H9 (cell line): ENCODE measurements around the gene THSD7B. TPM values are rescaled to one million over a fixed set of nuclear protein-coding genes. Genes with fewer than 3 reads are reported as not detected.

Experiments
- DNase-seq: peaks from one replicate; pipeline ENCODE4 v3.0.0-alpha.2; 2017
- H2AFZ ChIP-seq: one replicate; pipeline ENCODE4 v1.6.1; 2013; ENCODE audit warnings: mild to moderate bottlenecking, low read length, control low read depth, moderate library complexity
- H2AK5ac ChIP-seq: 2 replicates; pipeline ENCODE4 v1.6.1; 2013; ENCODE audit warnings: low read length, control low read depth, mixed read lengths; ENCODE audit not compliant: insufficient read length
- H2BK120ac ChIP-seq: one replicate; pipeline ENCODE4 v1.6.1; 2013; ENCODE audit warnings: low read depth, mild to moderate bottlenecking, low read length, control low read depth, inconsistent platforms; ENCODE audit not compliant: poor library complexity, severe bottlenecking
- H2BK12ac ChIP-seq: 2 replicates; pipeline ENCODE4 v1.6.1; 2013; ENCODE audit warnings: low read length, control low read depth, mixed read lengths, low read depth; ENCODE audit not compliant: insufficient read length
- H2BK15ac ChIP-seq: 2 replicates; pipeline ENCODE4 v1.6.1; 2013; ENCODE audit warnings: low read depth, low read length, control low read depth
- H2BK20ac ChIP-seq: one replicate; pipeline ENCODE4 v1.6.1; 2013; ENCODE audit warnings: low read depth, mild to moderate bottlenecking, low read length, control low read depth, inconsistent platforms; ENCODE audit not compliant: poor library complexity, severe bottlenecking
- H2BK5ac ChIP-seq: 2 replicates; pipeline ENCODE4 v1.6.1; 2013; ENCODE audit warnings: low read length, control low read depth, mixed read lengths; ENCODE audit not compliant: insufficient read length
- H3K14ac ChIP-seq: 2 replicates; pipeline ENCODE4 v1.6.1; 2013; ENCODE audit warnings: low read length, control low read depth; ENCODE audit not compliant: insufficient read depth
- H3K18ac ChIP-seq: 2 replicates; pipeline ENCODE4 v1.6.1; 2013; ENCODE audit warnings: low read depth, mild to moderate bottlenecking, mixed read lengths, low read length, control low read depth; ENCODE audit not compliant: insufficient read length
- H3K23ac ChIP-seq: 2 replicates; pipeline ENCODE4 v1.6.1; 2013; ENCODE audit warnings: low read length, control low read depth, mixed read lengths, low read depth; ENCODE audit not compliant: insufficient read length
- H3K23me2 ChIP-seq: 2 replicates; pipeline ENCODE4 v1.6.1; 2013; ENCODE audit warnings: low read depth, mild to moderate bottlenecking, mixed read lengths, low read length, control low read depth; ENCODE audit not compliant: insufficient read length, poor library complexity, severe bottlenecking
- H3K27ac ChIP-seq: 2 replicates; pipeline ENCODE4 v1.5.1; 2013; ENCODE audit warnings: low read length, control low read depth, mixed read lengths, low read depth; ENCODE audit not compliant: insufficient read length
- H3K27me3 ChIP-seq: 2 replicates; pipeline ENCODE4 v1.6.1; 2013; ENCODE audit warnings: low read length, control low read depth, inconsistent platforms; ENCODE audit not compliant: insufficient read depth
- H3K4ac ChIP-seq: 2 replicates; pipeline ENCODE4 v1.6.1; 2013; ENCODE audit warnings: low read depth, mild to moderate bottlenecking, control low read depth, inconsistent platforms, low read length, moderate library complexity
- H3K4me1 ChIP-seq: 2 replicates; pipeline ENCODE4 v1.6.1; 2013; ENCODE audit warnings: low read length, control low read depth, inconsistent platforms; ENCODE audit not compliant: insufficient read depth
- H3K4me2 ChIP-seq: 2 replicates; pipeline ENCODE4 v1.6.1; 2013; ENCODE audit warnings: low read length, control low read depth, mixed read lengths; ENCODE audit not compliant: insufficient read length, insufficient read depth
- H3K56ac ChIP-seq: 2 replicates; pipeline ENCODE4 v1.6.1; 2013; ENCODE audit warnings: low read depth, mild to moderate bottlenecking, mixed read lengths, low read length, control low read depth; ENCODE audit not compliant: insufficient read length
- H3K79me1 ChIP-seq: 2 replicates; pipeline ENCODE4 v1.6.1; 2013; ENCODE audit warnings: low read depth, mild to moderate bottlenecking, moderate library complexity, low read length, control low read depth, inconsistent platforms; ENCODE audit not compliant: insufficient read depth, poor library complexity, severe bottlenecking
- H3K79me2 ChIP-seq: 2 replicates; pipeline ENCODE4 v1.6.1; 2013; ENCODE audit warnings: low read length, control low read depth, inconsistent platforms; ENCODE audit not compliant: insufficient read depth
- H3K9ac ChIP-seq: 2 replicates; pipeline ENCODE4 v1.6.1; 2013; ENCODE audit warnings: low read length, control low read depth, mixed read lengths; ENCODE audit not compliant: insufficient read length; ENCODE audit errors: extremely low read depth
- H3K9me3 ChIP-seq: one replicate; pipeline ENCODE4 v1.6.1; 2013; ENCODE audit warnings: low read depth, low read length, inconsistent platforms; ENCODE audit not compliant: control insufficient read depth
- H3T11ph ChIP-seq: one replicate; pipeline ENCODE4 v1.6.1; 2013; ENCODE audit warnings: mild to moderate bottlenecking, low read length, control low read depth, inconsistent platforms
- H4K20me1 ChIP-seq: one replicate; pipeline ENCODE4 v1.6.1; 2013; ENCODE audit not compliant: control insufficient read depth, insufficient read length, insufficient read depth
- H4K5ac ChIP-seq: 2 replicates; pipeline ENCODE4 v1.6.1; 2013; ENCODE audit warnings: low read depth, mild to moderate bottlenecking, mixed read lengths, low read length, control low read depth; ENCODE audit not compliant: insufficient read length
- H4K8ac ChIP-seq: replicated peaks from 2 replicates; pipeline ENCODE4 v1.6.1; 2013; ENCODE audit warnings: low read length, control low read depth, mixed read lengths, low read depth; ENCODE audit not compliant: insufficient read length
- H4K91ac ChIP-seq: 2 replicates; pipeline ENCODE4 v1.6.1; 2013; ENCODE audit warnings: low read depth, mild to moderate bottlenecking, moderate library complexity, mixed read lengths, low read length, control low read depth; ENCODE audit not compliant: insufficient read length
- H3K27ac Mint-ChIP-seq, 3 experiments: 2 replicates in 2 of 3; 3 replicates in 1 of 3; pipeline ENCODE4 v1.8.0; 2020 to 2021; ENCODE audit warnings: mixed read lengths in 3 of 3, mild to moderate bottlenecking in 1 of 3, moderate library complexity in 1 of 3
- H3K27me3 Mint-ChIP-seq: 2 replicates; pipeline ENCODE4 v1.8.0; 2021; ENCODE audit warnings: low read depth, mild to moderate bottlenecking, moderate library complexity, mixed read lengths
- H3K36me3 Mint-ChIP-seq, 3 experiments: 2 replicates in 2 of 3; 3 replicates in 1 of 3; pipeline ENCODE4 v1.8.0; 2020 to 2021; ENCODE audit warnings: low read depth in 3 of 3, mixed read lengths in 3 of 3; ENCODE audit not compliant: insufficient read depth in 1 of 3
- H3K4me1 Mint-ChIP-seq, 2 experiments: 2 replicates each; pipeline ENCODE4 v1.8.0; 2020; ENCODE audit warnings: mixed read lengths in 2 of 2
- H3K4me3 Mint-ChIP-seq, 2 experiments: 2 replicates in 1 of 2; 3 replicates in 1 of 2; pipeline ENCODE4 v1.8.0; 2020 to 2021; ENCODE audit warnings: mild to moderate bottlenecking in 2 of 2, mixed read lengths in 2 of 2, moderate library complexity in 1 of 2
- H3K9me3 Mint-ChIP-seq, 2 experiments: 2 replicates in 1 of 2; 3 replicates in 1 of 2; pipeline ENCODE4 v1.8.0; 2020; ENCODE audit warnings: mild to moderate bottlenecking in 2 of 2, mixed read lengths in 2 of 2, moderate library complexity in 1 of 2
- WGBS: extraction: QIAGEN DNeasy Blood & Tissue Kit; methylation state at CpG from one replicate; pipeline ENCODE4 v1.1.7; 2013; ENCODE audit warnings: missing lambda C conversion rate, low lambda C conversion rate, mixed read lengths; ENCODE audit not compliant: insufficient read length; ENCODE audit errors: extremely low coverage; 5-methylcytosine and 5-hydroxymethylcytosine counted together
- total RNA-seq: library from RNA; stranded (reverse); gene quantifications from 2 replicates; pipeline ENCODE4 v1.2.1, GENCODE V29; 2021
- TF ChIP-seq, protein P1 (sequence below): fragments of 200-600 bp; sonication (generic); conservative IDR thresholded peaks from 3 replicates; pipeline ENCODE4 v1.8.0; 2021; ENCODE audit warnings: antibody characterized with exemption, mild to moderate bottlenecking

Gene THSD7B
- total RNA-seq, 1 experiment from 2014 or later, result 0.85 TPM

- Histone ChIP-seq H2AK5ac (no peak overlapping the region), H3K4me2 (no peak overlapping the region), H3K23ac (no peak overlapping the region), H3T11ph (no peak overlapping the region), H4K91ac (no peak overlapping the region), H3K4me1 (no peaks in the 10 kb centered on the region), H2BK120ac (no peak overlapping the region), H2BK20ac (no peak overlapping the region), H3K9me3 (no peaks in the 10 kb centered on the region), H2AFZ (no peak overlapping the region), H3K27me3 (no peaks in the 10 kb centered on the region), H4K8ac (no peak overlapping the region), H3K23me2 (no peaks in the 10 kb centered on the region), H4K5ac (no peak overlapping the region), H3K27ac (no peak overlapping the region), H2BK12ac (no peak overlapping the region), H3K18ac (no peak overlapping the region), H3K9ac (no peak overlapping the region), H3K4ac (no peak overlapping the region), H2BK15ac (no peak overlapping the region), H4K20me1 (no peaks in the 10 kb centered on the region), H3K79me2 (no peaks in the 10 kb centered on the region), H2BK5ac (no peak overlapping the region), H3K56ac (no peak overlapping the region), H3K79me1 (no peaks in the 10 kb centered on the region), H3K14ac (no peak overlapping the region)
- H3K27ac Mint-ChIP-seq, result no peak overlapping the region
- no CpG with 5 or more reads among the region's 2 CpGs for WGBS
- no peak for DNase-seq
- no peaks in the 10 kb centered on the region for H3K36me3 Mint-ChIP-seq
- no peaks in the 10 kb centered on the region for H3K4me1 Mint-ChIP-seq
- H3K4me3 Mint-ChIP-seq, result no peak overlapping the region
- no peaks in the 10 kb centered on the region for H3K9me3 Mint-ChIP-seq
- TF ChIP-seq, protein P1, sequence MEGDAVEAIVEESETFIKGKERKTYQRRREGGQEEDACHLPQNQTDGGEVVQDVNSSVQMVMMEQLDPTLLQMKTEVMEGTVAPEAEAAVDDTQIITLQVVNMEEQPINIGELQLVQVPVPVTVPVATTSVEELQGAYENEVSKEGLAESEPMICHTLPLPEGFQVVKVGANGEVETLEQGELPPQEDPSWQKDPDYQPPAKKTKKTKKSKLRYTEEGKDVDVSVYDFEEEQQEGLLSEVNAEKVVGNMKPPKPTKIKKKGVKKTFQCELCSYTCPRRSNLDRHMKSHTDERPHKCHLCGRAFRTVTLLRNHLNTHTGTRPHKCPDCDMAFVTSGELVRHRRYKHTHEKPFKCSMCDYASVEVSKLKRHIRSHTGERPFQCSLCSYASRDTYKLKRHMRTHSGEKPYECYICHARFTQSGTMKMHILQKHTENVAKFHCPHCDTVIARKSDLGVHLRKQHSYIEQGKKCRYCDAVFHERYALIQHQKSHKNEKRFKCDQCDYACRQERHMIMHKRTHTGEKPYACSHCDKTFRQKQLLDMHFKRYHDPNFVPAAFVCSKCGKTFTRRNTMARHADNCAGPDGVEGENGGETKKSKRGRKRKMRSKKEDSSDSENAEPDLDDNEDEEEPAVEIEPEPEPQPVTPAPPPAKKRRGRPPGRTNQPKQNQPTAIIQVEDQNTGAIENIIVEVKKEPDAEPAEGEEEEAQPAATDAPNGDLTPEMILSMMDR, result no peak
- H3K27me3 Mint-ChIP-seq, result no peaks in the 10 kb centered on the region
These were observed 235.5 kb downstream of the THSD7B start for GRCh38 chr2:137000811-137001210.
